ENCODE results near the gene NOP14.
"Not testable (repeated sequence)": the region's sequence is repeated elsewhere in the genome, so short reads cannot be mapped to it uniquely, and the experiment has no call there.

Gene NOP14

GRCh38 chr4:3007724-3008123 is 44.5 kb upstream of the NOP14 start:
- DNase-seq = no peak

DNA sequence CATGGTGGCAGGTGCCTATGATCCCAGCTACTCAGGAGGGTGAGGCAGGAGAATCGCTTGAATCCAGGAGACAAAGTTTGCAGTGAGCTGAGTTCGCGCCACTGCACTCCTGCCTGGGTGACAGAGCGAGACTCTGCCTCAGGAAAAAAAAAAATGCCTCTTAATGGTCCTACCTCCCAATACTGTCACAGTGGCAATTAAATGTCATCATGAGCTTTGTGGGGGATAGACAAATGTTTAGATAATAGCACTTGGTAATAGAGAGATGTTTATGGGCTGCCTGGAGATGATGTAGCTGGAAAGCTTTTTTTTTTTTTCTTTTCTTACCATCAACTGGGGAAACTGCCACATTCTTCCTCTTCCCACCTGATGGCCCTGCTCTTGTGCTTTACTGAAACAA is 33.2 kb upstream of the NOP14 start:
- Histone ChIP-seq H3K36me3 (replicated peaks) (no peaks in the 10 kb centered on the region), H3K27me3 (replicated peaks) (no peaks in the 10 kb centered on the region), H3K27ac (no peak overlapping the region), H3K4me3 (ENCODE audit: low read depth, low read length) (no peak overlapping the region)
- TF ChIP-seq CTCF (IDR thresholded peaks at IDR 0.05; ENCODE audit: low read depth, low read length, missing control alignments) = no peak
- in situ Hi-C loops (cut with HindIII; ENCODE audit: low pct_ligation_motif_present, low sequenced_read_pairs) = no loop called here
- no peak for DNase-seq

More at GRCh38 chr4:3007724-3008123, 44.5 kb upstream of the NOP14 start:
- Histone ChIP-seq H3K27ac (no peak overlapping the region), H3K4me3 (ENCODE audit: low read depth, low read length) (no peak overlapping the region), H3K27me3 (replicated peaks) (no peaks in the 10 kb centered on the region), H3K36me3 (replicated peaks) (no peaks in the 10 kb centered on the region)
- TF ChIP-seq CTCF (IDR thresholded peaks at IDR 0.05; ENCODE audit: low read depth, low read length, missing control alignments) = no peak
- in situ Hi-C loops (cut with HindIII; ENCODE audit: low pct_ligation_motif_present, low sequenced_read_pairs) = no loop called here

DNA sequence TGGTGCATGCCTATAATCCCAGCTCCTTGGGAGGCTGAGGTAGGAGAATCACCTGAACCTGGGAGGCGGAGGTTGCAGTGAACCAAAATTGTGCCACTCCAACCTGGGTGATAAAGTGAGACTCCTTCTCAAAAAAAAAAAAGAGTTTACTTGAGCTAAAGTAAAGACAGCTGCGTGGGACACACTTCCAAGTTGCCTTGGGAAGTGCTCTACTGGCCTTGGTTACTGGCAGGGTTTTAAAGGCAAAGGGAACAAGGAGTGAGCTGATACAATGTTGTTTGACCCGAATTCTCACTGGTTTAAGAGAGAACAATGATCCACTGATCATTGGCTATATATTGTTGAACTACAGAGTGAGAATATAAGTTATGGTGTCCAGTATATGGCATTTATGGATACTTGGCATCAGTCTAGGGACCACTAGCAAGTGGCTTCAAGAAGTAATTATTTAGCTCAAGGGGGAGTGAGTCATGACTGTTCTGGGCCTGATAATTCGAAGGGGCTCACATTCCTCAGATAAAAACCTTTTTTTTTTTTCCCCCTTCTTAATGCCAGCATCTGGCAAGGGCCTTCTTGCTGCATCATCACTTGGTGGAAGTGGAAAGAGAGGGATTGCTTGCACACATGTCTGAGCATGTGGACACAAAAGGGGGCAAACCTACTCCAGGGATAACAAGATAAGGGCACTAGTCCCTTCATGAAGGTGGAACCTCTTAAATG is 32.5 kb upstream of the NOP14 start:
- Histone ChIP-seq H3K4me3 (ENCODE audit: low read depth, low read length) (no peak overlapping the region), H3K27ac (no peak overlapping the region), H3K27me3 (replicated peaks) (no peaks in the 10 kb centered on the region), H3K36me3 (replicated peaks) (no peaks in the 10 kb centered on the region)
- in situ Hi-C loops (cut with HindIII; ENCODE audit: low pct_ligation_motif_present, low sequenced_read_pairs) = no loop called here
- TF ChIP-seq CTCF (IDR thresholded peaks at IDR 0.05; ENCODE audit: low read depth, low read length, missing control alignments) = no peak
- no peak for DNase-seq

DNA sequence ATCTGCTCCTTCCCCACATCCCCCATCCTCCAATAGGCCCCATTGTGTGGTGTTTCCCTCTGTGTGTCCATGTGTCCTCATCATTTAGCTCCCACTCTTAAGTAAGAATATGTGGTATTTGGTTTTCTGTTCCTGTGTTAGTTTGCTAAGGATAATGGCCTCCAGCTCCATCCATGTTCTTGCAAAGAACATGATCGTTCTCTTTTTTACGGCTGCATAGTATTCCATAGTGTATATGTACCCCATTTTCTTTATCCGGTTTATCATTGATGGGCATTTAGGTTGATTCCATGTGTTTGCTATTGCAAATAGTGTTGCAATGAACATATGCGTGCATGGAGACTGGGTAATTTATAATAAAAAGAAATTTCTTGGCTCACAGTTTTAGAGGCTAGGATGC is 31.7 kb upstream of the NOP14 start:
- Histone ChIP-seq H3K36me3 (replicated peaks) (no peaks in the 10 kb centered on the region), H3K27me3 (replicated peaks) (no peaks in the 10 kb centered on the region), H3K4me3 (ENCODE audit: low read depth, low read length) (no peak overlapping the region), H3K27ac (no peak overlapping the region)
- in situ Hi-C loops (cut with HindIII; ENCODE audit: low pct_ligation_motif_present, low sequenced_read_pairs) = no loop called here
- no peak for DNase-seq
- no peak for TF ChIP-seq CTCF (IDR thresholded peaks at IDR 0.05; ENCODE audit: low read depth, low read length, missing control alignments)

- Histone ChIP-seq H3K36me3 (replicated peaks) (no peaks in the 10 kb centered on the region), H3K4me3 (ENCODE audit: low read depth, low read length) (no peak overlapping the region), H3K27me3 (replicated peaks) (no peaks in the 10 kb centered on the region), H3K27ac (no peak overlapping the region)
- in situ Hi-C loops (cut with HindIII; ENCODE audit: low pct_ligation_motif_present, low sequenced_read_pairs) = no loop called here
- TF ChIP-seq CTCF (IDR thresholded peaks at IDR 0.05; ENCODE audit: low read depth, low read length, missing control alignments) = no peak
- DNase-seq = no peak
Measured at GRCh38 chr4:2991243-2991642, 28.0 kb upstream of the NOP14 start.

DNA sequence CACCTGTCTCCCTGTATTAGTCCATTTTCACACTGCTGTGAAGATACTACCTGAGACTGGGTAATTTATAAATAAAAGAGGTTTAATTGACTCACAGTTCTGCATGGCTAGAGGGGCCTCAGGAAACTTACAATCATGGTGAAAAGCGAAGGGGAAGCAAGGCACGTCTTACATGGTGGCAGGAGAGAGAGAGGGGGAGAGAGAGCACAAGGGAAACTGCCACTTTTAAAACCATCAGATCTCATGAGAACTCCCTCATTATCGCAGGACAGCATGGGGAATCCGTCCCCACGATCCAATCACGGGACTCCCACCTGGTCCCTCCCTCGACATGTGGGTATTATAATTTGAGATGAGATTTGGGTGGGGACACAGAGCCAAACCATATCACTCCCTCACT is 20.5 kb upstream of the NOP14 start:
- H3K4me3 ChIP-seq (ENCODE audit: low read depth, low read length); in situ Hi-C loops (cut with HindIII; ENCODE audit: low pct_ligation_motif_present, low sequenced_read_pairs); H3K27me3 ChIP-seq (replicated peaks); DNase-seq; H3K27ac ChIP-seq; H3K36me3 ChIP-seq (replicated peaks): not testable (repeated sequence)
